Measurements from ENCODE around the gene INPP4B. TPM values are rescaled to one million over a fixed set of nuclear protein-coding genes. Genes with fewer than 3 reads are reported as not detected.

Gene INPP4B
- total RNA-seq, 1 experiment from 2014 or later = 53.7 TPM

- TF ChIP-seq, protein P1, sequence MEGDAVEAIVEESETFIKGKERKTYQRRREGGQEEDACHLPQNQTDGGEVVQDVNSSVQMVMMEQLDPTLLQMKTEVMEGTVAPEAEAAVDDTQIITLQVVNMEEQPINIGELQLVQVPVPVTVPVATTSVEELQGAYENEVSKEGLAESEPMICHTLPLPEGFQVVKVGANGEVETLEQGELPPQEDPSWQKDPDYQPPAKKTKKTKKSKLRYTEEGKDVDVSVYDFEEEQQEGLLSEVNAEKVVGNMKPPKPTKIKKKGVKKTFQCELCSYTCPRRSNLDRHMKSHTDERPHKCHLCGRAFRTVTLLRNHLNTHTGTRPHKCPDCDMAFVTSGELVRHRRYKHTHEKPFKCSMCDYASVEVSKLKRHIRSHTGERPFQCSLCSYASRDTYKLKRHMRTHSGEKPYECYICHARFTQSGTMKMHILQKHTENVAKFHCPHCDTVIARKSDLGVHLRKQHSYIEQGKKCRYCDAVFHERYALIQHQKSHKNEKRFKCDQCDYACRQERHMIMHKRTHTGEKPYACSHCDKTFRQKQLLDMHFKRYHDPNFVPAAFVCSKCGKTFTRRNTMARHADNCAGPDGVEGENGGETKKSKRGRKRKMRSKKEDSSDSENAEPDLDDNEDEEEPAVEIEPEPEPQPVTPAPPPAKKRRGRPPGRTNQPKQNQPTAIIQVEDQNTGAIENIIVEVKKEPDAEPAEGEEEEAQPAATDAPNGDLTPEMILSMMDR (conservative IDR thresholded peaks at IDR 0.05) = no peak
- no peak for TF ChIP-seq EZH2 (IDR thresholded peaks at IDR 0.05; ENCODE audit: low read depth)
- POLR2A ChIA-PET (ENCODE audit: unreplicated experiment) = no interaction called here
- BruUV-seq (replicated peaks) = no TSS peak
Observed at GRCh38 chr4:142322996-142323395, 523.1 kb downstream of the INPP4B start.

GRCh38 chr4:142318280-142318679 lies 527.8 kb downstream of the INPP4B start:
- Histone ChIP-seq H3K27ac (no peak overlapping the region), H3K9me3 (ENCODE audit: insufficient read depth, low read depth) (no peaks in the 10 kb centered on the region), H4K20me1 (ENCODE audit: insufficient read depth) (no peaks in the 10 kb centered on the region), H3F3A (ENCODE audit: insufficient read depth, low read depth) (no peaks in the 10 kb centered on the region), H3K9me2 (ENCODE audit: insufficient read depth) (no peaks in the 10 kb centered on the region), H3K4me2 (no peak overlapping the region), H2AFZ (no peak overlapping the region), H3K4me1 (replicated peaks; ENCODE audit: insufficient read depth) (no peaks in the 10 kb centered on the region), H3K27me3 (ENCODE audit: insufficient read depth, low read depth) (no peaks in the 10 kb centered on the region), H3K79me2 (ENCODE audit: low read depth) (no peaks in the 10 kb centered on the region), H3K4me3 (no peak overlapping the region), H3K36me3 (ENCODE audit: low read depth) (0 out of 2 replicates have a peak, but pooled peaks cover 4% of the 10 kb centered on the region)
- intact Hi-C loops (cut with micrococcal nuclease; ENCODE audit: unreplicated experiment) = no loop called here
- CTCF ChIA-PET = no interaction called here
- POLR2A ChIA-PET (ENCODE audit: unreplicated experiment) = no interaction called here
- no peak for DNase-seq
- no TSS peak for BruUV-seq (replicated peaks)
- TF ChIP-seq, protein P1 (conservative IDR thresholded peaks at IDR 0.05) = no peak
- TF ChIP-seq EZH2 (IDR thresholded peaks at IDR 0.05; ENCODE audit: low read depth) = no peak

More at GRCh38 chr4:142322996-142323395, 523.1 kb downstream of the INPP4B start:
- Histone ChIP-seq H3K4me2 (no peak overlapping the region), H3K27ac (no peak overlapping the region), H3K36me3 (ENCODE audit: low read depth) (0 out of 2 replicates have a peak, but pooled peaks cover 4% of the 10 kb centered on the region), H3F3A (ENCODE audit: insufficient read depth, low read depth) (no peaks in the 10 kb centered on the region), H4K20me1 (ENCODE audit: insufficient read depth) (no peaks in the 10 kb centered on the region), H3K79me2 (ENCODE audit: low read depth) (0 out of 2 replicates have a peak, but pooled peaks cover 10% of the 10 kb centered on the region), H3K4me3 (no peak overlapping the region), H3K27me3 (ENCODE audit: insufficient read depth, low read depth) (no peaks in the 10 kb centered on the region), H3K4me1 (replicated peaks; ENCODE audit: insufficient read depth) (no peaks in the 10 kb centered on the region), H2AFZ (no peak overlapping the region), H3K9me2 (ENCODE audit: insufficient read depth) (no peaks in the 10 kb centered on the region), H3K9me3 (ENCODE audit: insufficient read depth, low read depth) (no peaks in the 10 kb centered on the region)
- intact Hi-C loops (cut with micrococcal nuclease; ENCODE audit: unreplicated experiment) = no loop called here
- no peak for DNase-seq
- CTCF ChIA-PET = no interaction called here

- TF ChIP-seq, protein P1 (conservative IDR thresholded peaks at IDR 0.05) = no peak
- TF ChIP-seq EZH2 (IDR thresholded peaks at IDR 0.05; ENCODE audit: low read depth) = no peak
- Histone ChIP-seq H3K9me2 (ENCODE audit: insufficient read depth) (no peaks in the 10 kb centered on the region), H2AFZ (no peak overlapping the region), H3K27ac (no peak overlapping the region), H4K20me1 (ENCODE audit: insufficient read depth) (no peaks in the 10 kb centered on the region), H3K36me3 (ENCODE audit: low read depth) (no peaks in the 10 kb centered on the region), H3K4me3 (no peak overlapping the region), H3K27me3 (ENCODE audit: insufficient read depth, low read depth) (no peaks in the 10 kb centered on the region), H3K4me2 (no peak overlapping the region), H3K4me1 (replicated peaks; ENCODE audit: insufficient read depth) (no peaks in the 10 kb centered on the region), H3F3A (ENCODE audit: insufficient read depth, low read depth) (no peaks in the 10 kb centered on the region), H3K9me3 (ENCODE audit: insufficient read depth, low read depth) (no peaks in the 10 kb centered on the region), H3K79me2 (ENCODE audit: low read depth) (no peaks in the 10 kb centered on the region)
- BruUV-seq (replicated peaks) = no TSS peak
- intact Hi-C loops (cut with micrococcal nuclease; ENCODE audit: unreplicated experiment) = no loop called here
- CTCF ChIA-PET = no interaction called here
- DNase-seq = no peak
- POLR2A ChIA-PET (ENCODE audit: unreplicated experiment) = no interaction called here
Observed at GRCh38 chr4:142316913-142317312, 529.2 kb downstream of the INPP4B start.
